BJ (cell line): Measurements from ENCODE around the gene PRKCE. TPM values are rescaled to one million over a fixed set of nuclear protein-coding genes. Genes with fewer than 3 reads are reported as not detected.

Experiments
- CTCF ChIA-PET: fragments of 350-600 bp; formaldehyde crosslinking; extraction: SDS; loops from one replicate; lab custom pipeline; 2021; ENCODE audit warnings: antibody characterized with exemption, inconsistent platforms; lab: Yijun Ruan, JAX
- POLR2A ChIA-PET: fragments of 300-600 bp; sonication (Branson Sonifier 250); formaldehyde crosslinking; extraction: SDS; loops from one replicate; lab custom pipeline; 2021; ENCODE audit warnings: antibody characterized with exemption; lab: Charles Lee
- DNase-seq: peaks from one replicate; pipeline ENCODE4 v3.0.0-alpha.2; 2011; ENCODE audit warnings: low read depth
- H3K27me3 ChIP-seq: 2 replicates; pipeline ENCODE4 v1.6.0; 2011; ENCODE audit warnings: low read length; ENCODE audit not compliant: control insufficient read depth, insufficient read depth
- H3K36me3 ChIP-seq: 2 replicates; pipeline ENCODE4 v1.5.1; 2011; ENCODE audit warnings: low read length; ENCODE audit not compliant: control insufficient read depth, insufficient read depth
- H3K4me3 ChIP-seq: 2 replicates; pipeline ENCODE4 v1.5.1; 2011; ENCODE audit warnings: low read depth, mild to moderate bottlenecking, control low read depth, low read length
- polyA plus RNA-seq: library from polyadenylated mRNA; depleted of rRNA; stranded (reverse); fragments of >200 nt; gene quantifications from 2 replicates; pipeline ENCODE4 v1.2.3, GENCODE V29; 2011
- TF ChIP-seq, protein P1 (sequence below): IDR thresholded peaks from 2 replicates; pipeline ENCODE4 v1.5.1; 2011; ENCODE audit warnings: low read depth, mild to moderate bottlenecking, control low read depth, inconsistent platforms, low read length, moderate library complexity; ENCODE audit not compliant: insufficient read depth

PRKCE gene
- polyA plus RNA-seq, 1 experiment = 19.7 TPM

DNA sequence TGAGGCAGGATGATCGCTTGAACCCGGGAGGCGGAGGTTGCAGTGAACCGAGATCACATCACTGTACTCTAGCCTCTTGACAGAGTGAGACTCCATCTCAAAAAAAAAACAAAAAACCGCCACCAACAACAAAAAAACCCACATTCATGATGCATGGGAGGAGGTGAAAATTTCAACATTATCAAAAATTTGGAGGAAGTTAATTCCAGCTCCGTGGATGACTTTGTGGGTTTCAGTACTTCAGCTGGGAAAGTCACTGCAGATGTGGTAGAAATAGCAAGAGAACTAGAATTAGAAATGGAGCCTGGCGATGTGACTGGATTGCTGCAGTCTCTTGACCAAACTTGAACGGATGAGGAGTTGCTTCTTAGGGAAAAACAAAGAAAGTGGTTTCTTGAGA, 74.3 kb downstream of the PRKCE start:
- TF ChIP-seq, protein P1, sequence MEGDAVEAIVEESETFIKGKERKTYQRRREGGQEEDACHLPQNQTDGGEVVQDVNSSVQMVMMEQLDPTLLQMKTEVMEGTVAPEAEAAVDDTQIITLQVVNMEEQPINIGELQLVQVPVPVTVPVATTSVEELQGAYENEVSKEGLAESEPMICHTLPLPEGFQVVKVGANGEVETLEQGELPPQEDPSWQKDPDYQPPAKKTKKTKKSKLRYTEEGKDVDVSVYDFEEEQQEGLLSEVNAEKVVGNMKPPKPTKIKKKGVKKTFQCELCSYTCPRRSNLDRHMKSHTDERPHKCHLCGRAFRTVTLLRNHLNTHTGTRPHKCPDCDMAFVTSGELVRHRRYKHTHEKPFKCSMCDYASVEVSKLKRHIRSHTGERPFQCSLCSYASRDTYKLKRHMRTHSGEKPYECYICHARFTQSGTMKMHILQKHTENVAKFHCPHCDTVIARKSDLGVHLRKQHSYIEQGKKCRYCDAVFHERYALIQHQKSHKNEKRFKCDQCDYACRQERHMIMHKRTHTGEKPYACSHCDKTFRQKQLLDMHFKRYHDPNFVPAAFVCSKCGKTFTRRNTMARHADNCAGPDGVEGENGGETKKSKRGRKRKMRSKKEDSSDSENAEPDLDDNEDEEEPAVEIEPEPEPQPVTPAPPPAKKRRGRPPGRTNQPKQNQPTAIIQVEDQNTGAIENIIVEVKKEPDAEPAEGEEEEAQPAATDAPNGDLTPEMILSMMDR = no peak
- Histone ChIP-seq H3K4me3 (no peak overlapping the region), H3K27me3 (no peaks in the 10 kb centered on the region), H3K36me3 (no peaks in the 10 kb centered on the region)
- ChIA-PET POLR2A (no interaction called here), CTCF (interaction anchor here (1.7 kb wide), 1 partner anchor 10 kb away, joined by 4 read pairs; no protein-coding TSS in a partner anchor)
- no peak for DNase-seq

DNA sequence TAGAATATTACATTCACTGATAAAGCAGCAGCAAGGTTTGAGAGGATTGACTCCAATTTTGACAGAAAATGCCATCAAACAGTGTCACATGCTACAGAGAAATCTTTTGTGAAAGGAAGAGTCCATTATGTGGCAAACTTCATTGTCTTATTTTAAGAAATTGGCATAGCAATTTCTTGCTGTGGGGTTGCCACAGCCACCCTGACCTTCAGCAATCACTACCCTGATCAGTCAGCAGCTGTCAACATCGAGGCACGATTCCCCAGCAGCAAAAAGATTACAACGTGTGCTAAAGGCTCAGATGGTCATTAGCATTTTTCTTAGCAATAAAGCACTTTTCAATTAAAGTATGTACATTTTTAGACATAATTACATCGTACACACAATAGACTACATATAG, 74.7 kb downstream of the PRKCE start:
- CTCF ChIA-PET = interaction anchor here (0.6 kb wide), 1 partner anchor 12 kb away, joined by 3 read pairs; no protein-coding TSS in a partner anchor
- H3K36me3 ChIP-seq = no peaks in the 10 kb centered on the region
- no peaks in the 10 kb centered on the region for H3K27me3 ChIP-seq
- TF ChIP-seq, protein P1 = no peak
- no peak for DNase-seq
- no peak overlapping the region for H3K4me3 ChIP-seq
- POLR2A ChIA-PET = no interaction called here

DNA sequence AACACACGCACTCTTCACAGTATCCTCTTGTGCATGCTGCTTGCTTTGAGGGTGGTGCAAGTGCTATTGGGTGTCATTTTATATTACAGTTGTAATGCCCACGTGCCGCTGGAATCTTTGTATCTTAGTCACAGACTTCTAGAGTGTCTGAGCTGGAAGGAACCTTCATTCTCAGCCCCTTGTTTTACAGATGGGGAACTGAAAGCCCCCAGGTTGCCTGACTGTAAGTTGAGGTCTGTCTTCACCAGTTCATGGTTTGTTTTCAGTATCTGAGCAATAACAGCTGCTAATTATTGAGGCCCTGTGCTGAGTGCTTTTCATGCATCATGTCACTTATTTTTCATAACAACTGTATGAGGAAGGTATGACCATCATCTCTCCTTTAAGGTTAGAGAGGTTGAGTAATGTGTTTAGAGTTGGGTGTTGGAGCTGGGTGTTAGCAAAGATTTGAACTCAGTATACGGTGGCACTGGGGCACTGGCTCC, 77.0 kb downstream of the PRKCE start:
- Histone ChIP-seq H3K27me3 (no peaks in the 10 kb centered on the region), H3K36me3 (no peaks in the 10 kb centered on the region; the same call in 1 of the 2 replicates), H3K4me3 (no peak overlapping the region)
- POLR2A ChIA-PET = no interaction called here
- no peak for DNase-seq
- CTCF ChIA-PET = interaction anchor here (1.1 to 1.6 kb wide), 2 partner anchors 9 to 29 kb away, joined by 3 to 4 read pairs; no protein-coding TSS in a partner anchor
- TF ChIP-seq, protein P1 = no peak

DNA sequence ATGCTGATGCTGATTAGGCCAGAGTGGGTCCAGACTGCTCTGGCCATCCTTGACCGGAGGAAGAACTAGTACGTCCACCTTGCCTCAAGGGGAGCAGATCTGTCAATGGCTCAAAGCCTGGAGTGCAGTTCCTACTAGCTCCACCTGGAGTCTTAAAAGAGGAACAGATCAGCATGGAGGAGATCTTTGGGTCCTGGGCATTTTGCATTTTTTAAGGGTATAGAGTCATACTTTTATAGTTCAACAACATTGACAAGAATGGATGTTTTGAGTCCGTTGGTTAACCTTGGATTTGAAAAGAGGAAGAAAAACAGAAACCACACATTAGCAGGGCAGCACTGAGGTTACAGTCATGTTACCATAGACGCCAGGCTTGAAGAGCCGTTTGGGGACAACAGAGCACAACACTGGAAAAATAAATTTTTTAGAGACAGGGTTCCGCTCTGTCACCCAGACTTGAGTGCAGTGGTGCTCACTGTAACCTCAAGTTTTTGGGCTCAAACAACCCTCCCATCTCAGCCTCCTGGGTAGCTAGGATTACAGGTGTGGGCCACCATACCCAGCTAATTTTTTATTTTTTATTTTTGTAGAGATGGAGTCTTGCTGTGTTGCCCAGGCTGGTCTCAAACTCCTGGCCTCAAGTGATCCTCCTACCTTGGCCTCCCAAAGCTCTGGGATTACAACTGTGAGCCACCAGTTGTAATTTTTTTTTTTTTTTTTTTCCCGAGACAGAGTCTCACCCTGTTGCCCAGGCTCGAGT, 78.5 kb downstream of the PRKCE start:
- ChIA-PET CTCF (interaction anchor here (1.1 to 1.6 kb wide), 2 partner anchors 10 to 31 kb away, joined by 3 to 4 read pairs; no protein-coding TSS in a partner anchor), POLR2A (interaction anchor here (1.2 kb wide), 1 partner anchor 27 kb away, joined by 3 read pairs; no protein-coding TSS in a partner anchor)
- TF ChIP-seq, protein P1 = peak; percentile 18; the same call in 1 of the 2 replicates
- Histone ChIP-seq H3K27me3 (no peaks in the 10 kb centered on the region), H3K4me3 (no peak overlapping the region), H3K36me3 (no peaks in the 10 kb centered on the region; the same call in 1 of the 2 replicates)
- DNase-seq = no peak

DNA sequence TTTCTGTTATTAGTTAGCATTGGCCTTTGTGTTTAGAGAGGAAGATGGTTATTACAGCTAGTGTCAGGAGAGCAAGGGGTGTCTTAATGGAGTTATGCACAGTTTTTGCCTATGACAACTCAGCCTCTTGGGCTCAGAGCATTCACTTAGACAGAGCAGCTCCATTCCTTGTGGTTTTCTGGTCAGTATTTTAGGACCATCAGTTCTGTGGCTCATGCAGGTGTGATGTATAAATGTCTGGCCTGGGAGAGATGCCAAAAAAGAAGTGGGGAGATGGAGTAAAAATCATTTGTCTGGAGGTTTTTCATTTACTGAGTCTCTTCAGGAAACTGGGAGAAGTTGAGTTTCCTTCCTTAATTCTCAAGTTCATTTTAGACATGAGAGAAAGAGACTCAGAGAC, 79.7 kb downstream of the PRKCE start:
- POLR2A ChIA-PET = interaction anchor here (1.2 kb wide), 1 partner anchor 28 kb away, joined by 3 read pairs; no protein-coding TSS in a partner anchor
- Histone ChIP-seq H3K4me3 (no peak overlapping the region), H3K27me3 (no peaks in the 10 kb centered on the region), H3K36me3 (no peaks in the 10 kb centered on the region; the same call in 1 of the 2 replicates)
- CTCF ChIA-PET = no interaction called here
- TF ChIP-seq, protein P1 = no peak
- DNase-seq = no peak
